Stimulated activated CD4-positive, alpha-beta T cell treated with anti-CD3 and anti-CD28 coated beads, Interleukin-1b, Interleukin-23, amount 100 ng/mL, for 1 hour (primary cell): Measurements from ENCODE around the gene XXYLT1.

ENCODE experiments used
- DNase-seq, 2 donors: peaks; one replicate each; pipeline ENCODE4 v3.0.0-alpha.2; 2020; ENCODE audit warnings: low read depth in 2 of 2

Gene XXYLT1

GRCh38 chr3:195168009-195168762 lies 102.8 kb downstream of the XXYLT1 start:
- DNase-seq, result no peak

GRCh38 chr3:195165790-195166189 lies 105.2 kb downstream of the XXYLT1 start:
- DNase-seq, result no peak

GRCh38 chr3:195165265-195165609 lies 105.7 kb downstream of the XXYLT1 start:
- DNase-seq, result no peak

GRCh38 chr3:195164573-195165264 lies 106.2 kb downstream of the XXYLT1 start:
- DNase-seq, result no peak

GRCh38 chr3:195163719-195164572 lies 107.0 kb downstream of the XXYLT1 start:
- DNase-seq, result no peak

GRCh38 chr3:195162816-195163215 lies 108.1 kb downstream of the XXYLT1 start:
- no peak for DNase-seq

GRCh38 chr3:195162033-195162669 lies 108.8 kb downstream of the XXYLT1 start:
- no peak for DNase-seq

- no peak for DNase-seq
These were observed 110.0 kb downstream of the XXYLT1 start for GRCh38 chr3:195160908-195161434.

GRCh38 chr3:195160257-195160898 lies 110.6 kb downstream of the XXYLT1 start:
- DNase-seq, result no peak

GRCh38 chr3:195159814-195160165 lies 111.2 kb downstream of the XXYLT1 start:
- DNase-seq, result no peak

GRCh38 chr3:195159117-195159813 lies 111.7 kb downstream of the XXYLT1 start:
- no peak for DNase-seq

GRCh38 chr3:195156286-195156890 lies 114.6 kb downstream of the XXYLT1 start:
- no peak for DNase-seq

GRCh38 chr3:195155570-195156241 lies 115.3 kb downstream of the XXYLT1 start:
- DNase-seq, result no peak

- DNase-seq, result no peak
These were observed 116.0 kb downstream of the XXYLT1 start for GRCh38 chr3:195154793-195155535.

- DNase-seq, result no peak
These were observed 116.7 kb downstream of the XXYLT1 start for GRCh38 chr3:195154111-195154791.

- DNase-seq, result no peak
These were observed 117.3 kb downstream of the XXYLT1 start for GRCh38 chr3:195153653-195154052.

GRCh38 chr3:195153130-195153529 lies 117.8 kb downstream of the XXYLT1 start:
- DNase-seq, result no peak

GRCh38 chr3:195151866-195152541 lies 119.0 kb downstream of the XXYLT1 start:
- no peak for DNase-seq
